ENCODE results near the gene FCER1G. TPM values are rescaled to one million over a fixed set of nuclear protein-coding genes. Genes with fewer than 3 reads are reported as not detected.

Gene FCER1G
- total and polyA plus RNA-seq, 10 donors: 148 to 402 (median 243) TPM

DNA sequence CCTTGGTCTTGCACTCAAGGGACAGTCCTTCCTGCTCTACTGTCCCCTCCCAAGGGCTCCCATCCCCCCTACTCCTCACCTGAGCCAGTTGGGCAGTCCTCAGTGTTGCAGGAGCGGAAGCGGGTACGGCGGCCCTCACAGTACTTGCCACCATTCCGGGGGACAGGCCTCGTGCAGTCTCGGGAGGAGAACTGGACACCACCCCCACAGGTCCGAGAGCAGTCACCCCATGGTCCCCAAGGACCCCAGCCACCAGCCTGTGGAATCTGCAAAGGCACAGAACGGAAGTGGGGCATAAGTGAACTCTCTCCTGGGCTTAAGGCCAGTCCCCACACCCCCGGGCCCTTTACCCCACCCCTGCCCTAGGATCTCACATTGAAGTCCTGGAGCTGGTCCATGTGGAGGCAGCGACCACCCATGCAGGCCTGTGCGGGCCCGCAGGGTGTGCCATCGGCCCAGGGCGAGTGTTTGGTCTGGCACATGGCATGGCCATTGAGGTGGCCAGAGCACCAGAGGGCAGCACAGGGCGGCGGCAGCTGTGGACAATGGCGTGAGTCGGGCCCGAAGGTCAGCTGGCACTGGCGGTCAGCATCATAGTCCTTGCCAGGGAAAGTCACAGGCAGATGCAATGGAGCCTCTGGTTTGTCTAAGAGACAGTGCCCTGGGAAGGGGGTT is 21.4 kb upstream of the FCER1G start:
- intact Hi-C loops (cut with DNase I; ENCODE audit: low total_unique reads): no loop called here
- Histone ChIP-seq H3K36me3 (peaks cover 0 to 8% (median 0%) of the 10 kb centered on the region in 6 donors), H3K4me3 (peak overlapping the region in 1 of 8 donors; percentile 7), H3K27ac (peak overlapping the region in 3 of 8 donors; percentile 43 to 97 (median 54)), H3K27me3 (replicated peaks in 1 of 7) (no peaks in the 10 kb centered on the region), H3K9me3 (no peaks in the 10 kb centered on the region), H3K4me1 (peaks cover 47 to 94% (median 85%) of the 10 kb centered on the region in 6 donors)
- WGBS, 5 donors: 77 to 90% (median 83%) methylated on average over 21 of the region's 21 CpGs
- TF ChIP-seq POLR2AphosphoS5 (IDR thresholded peaks at IDR 0.05) (peak; percentile 32 to 69 (median 52)), POLR2A (IDR thresholded peaks at IDR 0.05) (no peak)
- TF ChIP-seq, protein P1, sequence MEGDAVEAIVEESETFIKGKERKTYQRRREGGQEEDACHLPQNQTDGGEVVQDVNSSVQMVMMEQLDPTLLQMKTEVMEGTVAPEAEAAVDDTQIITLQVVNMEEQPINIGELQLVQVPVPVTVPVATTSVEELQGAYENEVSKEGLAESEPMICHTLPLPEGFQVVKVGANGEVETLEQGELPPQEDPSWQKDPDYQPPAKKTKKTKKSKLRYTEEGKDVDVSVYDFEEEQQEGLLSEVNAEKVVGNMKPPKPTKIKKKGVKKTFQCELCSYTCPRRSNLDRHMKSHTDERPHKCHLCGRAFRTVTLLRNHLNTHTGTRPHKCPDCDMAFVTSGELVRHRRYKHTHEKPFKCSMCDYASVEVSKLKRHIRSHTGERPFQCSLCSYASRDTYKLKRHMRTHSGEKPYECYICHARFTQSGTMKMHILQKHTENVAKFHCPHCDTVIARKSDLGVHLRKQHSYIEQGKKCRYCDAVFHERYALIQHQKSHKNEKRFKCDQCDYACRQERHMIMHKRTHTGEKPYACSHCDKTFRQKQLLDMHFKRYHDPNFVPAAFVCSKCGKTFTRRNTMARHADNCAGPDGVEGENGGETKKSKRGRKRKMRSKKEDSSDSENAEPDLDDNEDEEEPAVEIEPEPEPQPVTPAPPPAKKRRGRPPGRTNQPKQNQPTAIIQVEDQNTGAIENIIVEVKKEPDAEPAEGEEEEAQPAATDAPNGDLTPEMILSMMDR (IDR thresholded peaks at IDR 0.05 in 8 of 11, conservative IDR thresholded peaks at IDR 0.05 in 3 of 11): peak in 5 of 11 experiments; percentile 27 to 50 (median 35)
- peak; percentile 84 for DNase-seq

DNA sequence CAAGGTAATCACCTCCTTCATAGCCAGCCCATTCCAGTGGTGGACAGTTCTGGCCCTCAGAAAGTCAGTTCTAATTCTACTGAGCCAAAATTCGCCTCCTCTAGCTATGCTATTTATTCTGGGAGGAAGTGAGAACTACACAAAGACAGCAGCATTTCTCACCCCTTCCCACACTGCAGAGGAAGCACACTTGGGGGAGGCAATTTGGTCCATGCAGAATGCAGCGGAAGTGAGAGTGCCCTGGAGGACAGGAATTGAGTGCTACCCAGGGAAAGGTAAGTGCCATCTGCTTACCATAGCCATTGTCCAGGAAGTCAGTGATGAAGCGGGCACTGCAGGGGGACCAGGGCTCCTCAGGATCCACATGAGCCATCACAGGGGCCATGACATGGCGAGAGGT is 19.9 kb upstream of the FCER1G start:
- WGBS, 5 donors: 57 to 69% (median 64%) methylated on average over 4 of the region's 4 CpGs
- intact Hi-C loops (cut with DNase I; ENCODE audit: low total_unique reads): no loop called here

DNA sequence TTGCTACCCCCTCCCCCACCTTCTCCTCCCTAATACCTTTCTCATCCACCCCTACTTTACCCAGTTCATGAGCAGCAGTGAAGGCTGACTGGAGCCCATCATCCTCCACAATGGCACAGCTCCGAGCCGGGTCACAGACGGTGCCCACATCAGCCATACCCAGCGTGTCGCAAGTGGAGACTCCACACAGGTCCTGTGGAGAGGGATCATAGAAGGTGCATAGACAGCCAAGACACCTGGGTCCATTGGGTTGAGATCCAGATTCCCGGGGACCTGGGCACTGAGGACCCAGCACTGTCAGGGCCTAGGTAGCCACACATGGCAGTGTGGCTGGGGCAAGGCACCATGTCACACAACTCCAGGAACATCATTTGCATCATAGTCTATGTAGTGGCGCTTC is 19.0 kb upstream of the FCER1G start:
- Histone ChIP-seq H3K27ac (peak overlapping the region in 3 of 8 donors; percentile 94 to 97 (median 97)), H3K36me3 (peaks cover 0 to 5% (median 0%) of the 10 kb centered on the region in 6 donors), H3K9me3 (no peaks in the 10 kb centered on the region), H3K4me3 (peak overlapping the region in 1 of 8 donors; percentile 62), H3K4me1 (peaks cover 56 to 100% (median 93%) of the 10 kb centered on the region in 6 donors), H3K27me3 (replicated peaks in 1 of 7) (no peaks in the 10 kb centered on the region)
- intact Hi-C loops (cut with DNase I; ENCODE audit: low total_unique reads): no loop called here
- DNase-seq: peak; percentile 57
- WGBS, 5 donors: 94 to 100% (median 97%) methylated on average over 6 to 7 of the region's 7 CpGs
- no peak for TF ChIP-seq POLR2AphosphoS5 (IDR thresholded peaks at IDR 0.05)
- no peak for TF ChIP-seq POLR2A (IDR thresholded peaks at IDR 0.05)
- TF ChIP-seq, protein P1 (IDR thresholded peaks at IDR 0.05 in 8 of 11, conservative IDR thresholded peaks at IDR 0.05 in 3 of 11): no peak

More for the DNA sequence above, 19.9 kb upstream of the FCER1G start:
- Histone ChIP-seq H3K36me3 (peaks cover 0 to 8% (median 0%) of the 10 kb centered on the region in 6 donors), H3K4me3 (peak overlapping the region in 1 of 8 donors; percentile 62), H3K4me1 (peaks cover 48 to 100% (median 94%) of the 10 kb centered on the region in 6 donors), H3K9me3 (no peaks in the 10 kb centered on the region), H3K27ac (peak overlapping the region; percentile 26 to 97 (median 54)), H3K27me3 (replicated peaks in 1 of 7) (no peaks in the 10 kb centered on the region)
- no peak for TF ChIP-seq POLR2A (IDR thresholded peaks at IDR 0.05)
- TF ChIP-seq POLR2AphosphoS5 (IDR thresholded peaks at IDR 0.05): peak in 2 of 3 donors; percentile 9 to 63
- TF ChIP-seq, protein P1 (IDR thresholded peaks at IDR 0.05 in 8 of 11, conservative IDR thresholded peaks at IDR 0.05 in 3 of 11): no peak
- peak; percentile 76 for DNase-seq
